HG03378 (cell line): Measurements from ENCODE around the gene KIR3DL2.
"Not testable (repeated sequence)": the region's sequence is repeated elsewhere in the genome, so short reads cannot be mapped to it uniquely, and the experiment has no call there.

Experiments used
- ATAC-seq: cut with Tn5 transposase; IDR thresholded peaks from one replicate; pipeline ENCODE4 v1.9.1; 2021; ENCODE audit warnings: mild to moderate bottlenecking, moderate library complexity; ENCODE audit not compliant: unreplicated experiment

KIR3DL2 gene

GRCh38 chr19:54850061-54850640, at the start of gene KIR3DL2:
Gene KIR3DL2 (plus strand): TSS chr19:54850443. CDS start chr19:54850476, 33 bp downstream.
- not testable (repeated sequence) for ATAC-seq

- ATAC-seq, result no peak
Observed at GRCh38 chr19:54803410-54803809, 46.8 kb upstream of the KIR3DL2 start, which contains the start of gene KIR2DL4. Gene KIR2DL4 (plus strand): TSS chr19:54803610. CDS start chr19:54803652, 42 bp downstream.

DNA sequence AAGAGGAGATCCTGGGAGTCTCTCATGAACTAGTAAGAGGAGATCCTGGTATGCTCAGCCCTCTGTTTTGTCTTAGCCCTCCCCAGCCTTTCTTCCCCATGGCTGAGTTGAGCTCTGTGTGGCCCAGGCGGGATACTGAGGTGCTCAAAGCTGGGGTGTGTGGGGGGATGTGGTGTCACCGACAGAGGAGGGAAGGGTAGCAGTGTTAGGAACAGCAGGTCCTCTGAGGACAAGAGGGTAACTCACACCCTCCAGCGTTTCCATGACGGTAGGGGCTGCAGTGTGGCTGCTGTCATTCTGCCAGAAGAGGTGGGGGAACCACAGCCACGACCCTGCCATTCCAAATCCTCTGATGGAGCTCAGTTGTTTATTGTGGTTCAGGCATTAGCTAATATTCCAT, 46.1 kb upstream of the KIR3DL2 start:
- no peak for ATAC-seq

DNA sequence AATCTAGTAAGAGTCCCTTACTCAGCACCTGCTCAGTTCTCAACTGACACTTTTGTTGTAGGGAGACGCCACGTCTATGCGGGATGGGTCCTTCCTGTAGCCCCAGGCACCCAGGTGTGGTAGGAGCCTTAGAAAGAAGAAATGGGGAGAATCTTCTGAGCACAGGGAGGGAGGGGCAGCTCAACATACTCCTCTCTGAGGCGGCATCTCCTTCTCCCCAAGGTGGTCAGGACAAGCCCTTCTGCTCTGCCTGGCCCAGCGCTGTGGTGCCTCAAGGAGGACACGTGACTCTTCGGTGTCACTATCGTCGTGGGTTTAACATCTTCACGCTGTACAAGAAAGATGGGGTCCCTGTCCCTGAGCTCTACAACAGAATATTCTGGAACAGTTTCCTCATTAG, 45.7 kb upstream of the KIR3DL2 start:
- no peak for ATAC-seq

DNA sequence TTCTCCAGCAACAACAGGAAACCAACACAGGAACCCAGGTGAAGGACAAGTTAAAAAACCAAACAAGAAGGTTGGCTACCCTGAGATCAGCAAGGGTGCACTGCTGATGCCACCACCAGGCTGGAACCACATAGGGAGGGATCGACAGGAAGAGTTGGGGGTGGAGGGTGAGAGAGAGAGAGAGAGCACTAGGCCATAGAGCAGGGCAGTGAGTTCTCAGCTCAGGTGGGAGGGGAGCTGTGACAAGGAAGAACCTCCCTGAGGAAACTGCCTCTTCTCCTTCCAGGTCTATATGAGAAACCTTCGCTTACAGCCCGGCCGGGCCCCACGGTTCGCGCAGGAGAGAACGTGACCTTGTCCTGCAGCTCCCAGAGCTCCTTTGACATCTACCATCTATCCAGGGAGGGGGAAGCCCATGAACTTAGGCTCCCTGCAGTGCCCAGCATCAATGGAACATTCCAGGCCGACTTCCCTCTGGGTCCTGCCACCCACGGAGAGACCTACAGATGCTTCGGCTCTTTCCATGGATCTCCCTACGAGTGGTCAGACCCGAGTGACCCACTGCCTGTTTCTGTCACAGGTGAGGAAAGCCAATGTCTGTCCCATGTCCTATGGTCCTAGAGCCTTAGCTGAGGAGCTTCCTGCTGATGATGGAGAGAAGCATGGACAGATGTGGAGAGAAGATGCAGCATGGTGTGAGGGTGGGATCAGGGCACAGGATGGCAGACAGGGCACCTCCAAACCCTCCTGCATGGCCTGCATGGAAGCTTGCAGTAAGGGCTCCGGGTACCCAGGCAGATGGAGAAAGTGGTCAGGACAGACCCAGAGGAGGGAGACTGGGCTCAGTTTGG, 44.4 kb upstream of the KIR3DL2 start:
- ATAC-seq, result no peak

- ATAC-seq, result no peak
Observed at GRCh38 chr19:54806516-54806838, 43.8 kb upstream of the KIR3DL2 start.

DNA sequence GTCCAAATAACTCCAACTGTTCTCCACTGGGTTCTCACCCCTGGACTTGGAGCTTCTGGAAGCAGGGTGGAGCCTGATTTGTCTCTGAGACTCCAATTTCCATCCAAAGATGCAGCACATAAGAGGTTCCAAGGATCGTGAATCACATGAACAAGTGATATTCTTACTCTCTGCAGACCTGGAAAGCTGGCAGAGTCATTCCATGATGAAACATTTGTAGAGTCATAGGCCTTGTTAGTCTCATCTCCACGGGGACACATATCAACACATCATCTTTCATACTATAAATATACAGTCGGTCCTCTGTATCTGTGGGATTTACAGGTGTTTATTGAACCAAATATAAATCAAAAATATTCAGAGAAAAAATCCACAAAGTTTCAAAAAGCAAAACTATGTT, 35.7 kb upstream of the KIR3DL2 start:
- not testable (repeated sequence) for ATAC-seq

- not testable (repeated sequence) for ATAC-seq
Observed at GRCh38 chr19:54816251-54816650, 34.0 kb upstream of the KIR3DL2 start, which contains the start of gene KIR3DL1. Gene KIR3DL1 (plus strand): TSS chr19:54816468.

- no peak for ATAC-seq
Observed at GRCh38 chr19:54817670-54818536, 32.3 kb upstream of the KIR3DL2 start.

- not testable (repeated sequence) for ATAC-seq
Observed at GRCh38 chr19:54824416-54824815, 25.8 kb upstream of the KIR3DL2 start.

DNA sequence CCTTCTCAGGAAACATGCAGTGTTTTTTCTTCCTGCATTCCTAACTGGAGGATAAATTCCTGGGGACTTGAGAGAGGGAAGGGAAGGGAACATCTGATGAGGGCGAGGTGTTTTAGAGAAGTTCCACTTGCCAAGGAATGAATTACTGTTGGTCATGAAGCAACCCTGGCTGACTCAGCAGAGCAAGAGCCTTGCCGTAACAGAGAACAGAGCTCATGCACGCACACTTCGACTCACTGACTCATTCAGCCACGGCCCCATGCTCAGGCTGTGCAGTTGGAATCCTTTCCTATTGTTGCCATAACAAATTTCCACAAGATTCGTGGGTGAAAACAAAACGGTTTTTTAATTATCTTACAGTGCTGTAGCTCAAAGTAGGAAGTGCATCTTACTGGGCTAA, 24.9 kb upstream of the KIR3DL2 start:
- not testable (repeated sequence) for ATAC-seq

- ATAC-seq, result not testable (repeated sequence)
Observed at GRCh38 chr19:54828064-54828463, 22.2 kb upstream of the KIR3DL2 start.

GRCh38 chr19:54832496-54832895, 17.7 kb upstream of the KIR3DL2 start, which contains the start of gene KIR2DS4:
Gene KIR2DS4 (plus strand): TSS chr19:54832676.
- ATAC-seq, result not testable (repeated sequence)

DNA sequence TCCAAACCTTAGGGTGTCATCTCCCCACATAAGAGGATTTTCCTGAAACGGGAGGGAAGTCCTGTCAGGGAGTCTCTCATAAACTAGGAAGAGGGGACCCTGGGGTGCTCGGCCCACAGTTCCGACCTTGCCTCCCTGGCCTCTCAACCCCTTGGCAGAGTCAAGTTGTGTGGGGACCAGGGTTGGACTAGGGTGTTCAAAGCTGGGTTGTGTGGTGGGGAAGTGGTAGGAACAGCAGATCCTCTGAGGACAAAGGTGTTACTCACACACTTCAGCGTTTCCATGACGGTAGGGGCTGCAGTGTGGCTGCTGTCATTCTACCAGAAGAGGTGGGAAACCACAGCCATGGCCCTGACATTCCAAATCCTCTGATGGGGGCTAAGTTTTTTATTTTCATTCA, 15.1 kb upstream of the KIR3DL2 start:
- not testable (repeated sequence) for ATAC-seq

GRCh38 chr19:54837522-54837921, 12.7 kb upstream of the KIR3DL2 start:
- ATAC-seq, result not testable (repeated sequence)

DNA sequence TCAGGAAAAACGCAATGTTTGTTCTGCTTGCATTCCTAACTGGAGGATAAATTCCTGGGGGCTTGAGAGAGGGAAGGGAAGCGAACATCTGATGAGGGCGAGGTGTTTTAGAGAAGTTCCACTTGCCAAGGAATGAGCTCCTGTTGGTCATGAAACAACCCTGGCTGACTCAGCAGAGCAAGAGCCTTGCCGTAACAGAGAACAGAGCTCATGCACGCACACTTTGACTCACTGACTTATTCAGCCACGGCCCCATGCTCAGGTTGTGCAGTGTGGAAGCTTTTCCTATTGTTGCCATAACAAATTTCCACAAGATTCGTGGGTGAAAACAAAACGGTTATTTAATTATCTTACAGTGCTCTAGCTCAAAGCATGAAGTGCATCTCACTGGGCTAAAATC, 7.1 kb upstream of the KIR3DL2 start:
- not testable (repeated sequence) for ATAC-seq

- no peak for ATAC-seq
Observed at GRCh38 chr19:54850930-54851329, 687 bp downstream of the KIR3DL2 start.

DNA sequence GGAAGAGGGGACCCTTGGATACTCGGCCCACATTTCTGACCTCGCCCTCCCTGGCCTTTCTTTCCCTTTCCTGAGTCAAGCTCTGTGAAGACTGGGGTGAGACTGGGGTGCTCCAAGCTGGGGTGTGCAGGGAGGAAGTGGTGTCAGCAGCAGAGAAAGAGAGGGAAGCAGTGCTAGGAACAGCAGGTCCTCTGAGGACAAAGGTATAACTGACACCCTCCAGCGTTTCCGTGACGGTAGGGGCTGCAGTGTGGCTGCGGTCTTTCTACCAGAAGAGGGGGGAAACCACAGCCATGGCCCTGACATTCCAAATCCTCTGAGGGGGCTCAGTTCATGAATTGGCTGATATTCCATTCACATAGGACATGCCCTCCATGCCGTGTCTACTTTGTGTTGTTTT, 1.1 kb downstream of the KIR3DL2 start:
- no peak for ATAC-seq

GRCh38 chr19:54855241-54855640, 5.0 kb downstream of the KIR3DL2 start:
- ATAC-seq, result not testable (repeated sequence)

- ATAC-seq, result not testable (repeated sequence)
Observed at GRCh38 chr19:54858476-54858875, 8.2 kb downstream of the KIR3DL2 start.

DNA sequence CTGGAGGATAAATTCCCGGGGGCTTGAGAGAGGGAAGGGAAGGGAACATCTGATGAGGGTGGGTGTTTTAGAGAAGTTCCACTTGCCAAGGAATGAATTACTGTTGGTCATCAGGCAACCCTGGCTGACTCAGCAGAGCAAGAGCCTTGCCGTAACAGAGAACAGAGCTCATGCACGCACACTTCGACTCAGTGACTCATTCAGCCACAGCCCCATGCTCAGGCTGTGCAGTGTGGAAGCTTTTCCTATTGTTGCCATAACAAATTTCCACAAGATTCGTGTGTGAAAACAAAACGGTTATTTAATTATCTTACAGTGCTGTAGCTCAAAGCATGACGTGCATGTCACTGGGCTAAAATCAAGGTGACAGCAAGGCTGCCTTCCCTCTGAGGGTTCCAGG, 9.2 kb downstream of the KIR3DL2 start:
- not testable (repeated sequence) for ATAC-seq
